NCI-H2029 (cell line): ENCODE measurements around the gene IQCF5.
"Not testable (repeated sequence)": the region's sequence is repeated elsewhere in the genome, so short reads cannot be mapped to it uniquely, and the experiment has no call there.

Source experiments
- DNase-seq: peaks from one replicate; lab custom pipeline; 2025; lab: John Stamatoyannopoulos, UW

The IQCF5 gene

GRCh38 chr3:51868896-51869295, 6.5 kb downstream of the IQCF5 start:
- not testable (repeated sequence) for DNase-seq

DNA sequence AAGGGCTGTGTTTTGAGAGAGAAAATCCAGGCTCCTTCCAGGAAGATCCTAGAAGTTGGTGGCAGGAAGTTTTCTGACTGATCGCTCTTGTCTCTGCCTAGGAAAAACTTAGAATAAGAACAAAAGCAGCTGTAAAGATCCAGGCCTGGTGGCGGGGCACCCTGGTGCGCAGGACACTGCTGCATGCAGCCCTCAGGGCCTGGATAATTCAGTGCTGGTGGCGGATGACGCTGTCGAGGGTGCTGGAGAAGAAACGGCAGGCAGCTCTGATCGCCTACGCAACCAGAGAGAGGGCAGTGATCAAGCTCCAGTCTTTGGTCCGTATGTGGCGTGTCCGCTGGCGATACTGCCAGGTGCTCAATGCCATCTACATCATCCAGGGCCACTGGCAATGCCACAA, 12.5 kb downstream of the IQCF5 start:
- no peak for DNase-seq

GRCh38 chr3:51860703-51861665, 14.4 kb downstream of the IQCF5 start, which contains the start of gene IQCF2:
Gene IQCF2, plus strand, starts transcription at chr3:51861615. Its CDS starts 52 bp downstream, at chr3:51861667.
- DNase-seq: no peak

DNA sequence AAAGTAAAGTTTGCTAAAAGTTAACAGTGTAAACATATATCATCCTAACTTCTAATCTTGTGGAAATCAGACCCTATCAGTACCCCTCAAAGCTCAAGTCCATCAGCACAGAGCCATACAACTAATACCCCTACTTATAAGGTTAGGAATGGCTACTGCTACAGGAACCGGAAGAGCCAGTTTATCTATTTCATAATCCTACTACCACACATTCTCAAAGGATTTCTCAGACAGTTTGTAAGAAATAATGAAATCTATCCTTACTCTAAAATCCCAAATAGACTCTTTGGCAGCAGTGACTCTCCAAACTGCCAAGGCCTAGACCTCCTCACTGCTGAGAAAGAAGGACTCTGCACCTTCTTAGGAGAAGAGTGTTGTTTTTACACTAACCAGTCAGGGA, 20.0 kb downstream of the IQCF5 start:
- DNase-seq: not testable (repeated sequence)

GRCh38 chr3:51845129-51845528, 30.3 kb downstream of the IQCF5 start:
- no peak for DNase-seq

- no peak for DNase-seq
These were observed 38.8 kb downstream of the IQCF5 start for GRCh38 chr3:51836606-51837005.

GRCh38 chr3:51830836-51831385, 44.5 kb downstream of the IQCF5 start:
- no peak for DNase-seq

DNA sequence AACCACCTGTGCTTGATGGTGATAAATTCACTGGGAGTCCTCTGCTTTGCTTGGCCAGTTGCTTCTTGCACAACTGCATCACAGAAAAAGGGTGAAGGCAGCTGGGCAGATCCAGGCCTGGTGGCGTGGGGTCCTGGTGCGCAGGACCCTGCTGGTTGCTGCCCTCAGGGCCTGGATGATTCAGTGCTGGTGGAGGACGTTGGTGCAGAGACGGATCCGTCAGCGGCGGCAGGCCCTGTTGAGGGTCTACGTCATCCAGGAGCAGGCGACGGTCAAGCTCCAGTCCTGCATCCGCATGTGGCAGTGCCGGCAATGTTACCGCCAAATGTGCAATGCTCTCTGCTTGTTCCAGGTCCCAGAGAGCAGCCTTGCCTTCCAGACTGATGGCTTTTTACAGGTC, 45.1 kb downstream of the IQCF5 start:
- DNase-seq: no peak

GRCh38 chr3:51828297-51828696, 47.1 kb downstream of the IQCF5 start:
- DNase-seq: no peak
